ENCODE measurements around the gene TRABD2B. TPM values are rescaled to one million over a fixed set of nuclear protein-coding genes. Genes with fewer than 3 reads are reported as not detected.

TRABD2B gene
- not detected in 2 replicates for total RNA-seq

GRCh38 chr1:47997289-47998200, at the start of gene TRABD2B:
TRABD2B (minus strand) TSS chr1:47997385.

Other genes with a start within 250 kb of the TRABD2B start
- gene SLC5A9, start 225.3 kb upstream of the TRABD2B start, total RNA-seq: not detected in 2 replicates